ENCODE data around the gene PAPLN.
A peak's percentile ranks its signal among the peaks of the same experiment; 100 is the strongest.

Gene PAPLN

DNA sequence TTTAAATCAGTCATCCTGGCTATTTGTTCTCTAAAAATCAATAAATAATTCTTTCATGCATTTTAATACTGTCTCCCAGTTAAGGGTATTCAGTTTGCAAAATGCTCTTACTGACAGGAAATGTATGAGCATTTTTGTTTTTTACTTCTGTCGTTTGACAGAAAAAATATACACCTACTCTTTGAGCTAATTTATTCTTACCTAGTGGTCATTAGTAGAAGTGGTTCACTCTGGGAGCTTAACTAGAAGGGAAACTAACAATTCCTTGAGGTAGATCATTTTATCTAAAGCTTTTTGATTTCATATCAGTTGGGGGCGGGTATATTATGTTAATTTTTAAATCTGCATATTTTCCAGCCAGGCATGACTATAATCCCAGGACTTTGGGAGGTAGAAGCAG, 33.8 kb upstream of the PAPLN start:
- no peak for DNase-seq (ENCODE audit: low read depth)
- no peak overlapping the region for H3K4me3 ChIP-seq (ENCODE audit: low read depth, low read length)
- TF ChIP-seq CTCF (IDR thresholded peaks at IDR 0.05; ENCODE audit: low read depth, low read length) = no peak
- no peak for TF ChIP-seq MYC (IDR thresholded peaks at IDR 0.05; ENCODE audit: low read depth, low read length)
- no peak for TF ChIP-seq MAX (IDR thresholded peaks at IDR 0.05; ENCODE audit: low read depth, low read length)
- no peak for TF ChIP-seq POLR2A (IDR thresholded peaks at IDR 0.05; ENCODE audit: extremely low read depth, insufficient read length)

- TF ChIP-seq POLR2A (IDR thresholded peaks at IDR 0.05; ENCODE audit: extremely low read depth, insufficient read length) (no peak), CTCF (IDR thresholded peaks at IDR 0.05; ENCODE audit: low read depth, low read length) (no peak), MAX (IDR thresholded peaks at IDR 0.05; ENCODE audit: low read depth, low read length) (no peak), MYC (IDR thresholded peaks at IDR 0.05; ENCODE audit: low read depth, low read length) (no peak)
- no peak for DNase-seq (ENCODE audit: low read depth)
- no peak overlapping the region for H3K4me3 ChIP-seq (ENCODE audit: low read depth, low read length)
These were observed 29.7 kb upstream of the PAPLN start for GRCh38 chr14:73207615-73208014.

- peak; percentile 30 for DNase-seq (ENCODE audit: low read depth)
- H3K4me3 ChIP-seq (ENCODE audit: low read depth, low read length) = no peak overlapping the region
- TF ChIP-seq CTCF (IDR thresholded peaks at IDR 0.05; ENCODE audit: low read depth, low read length) = no peak
- TF ChIP-seq MAX (IDR thresholded peaks at IDR 0.05; ENCODE audit: low read depth, low read length) = no peak
- no peak for TF ChIP-seq MYC (IDR thresholded peaks at IDR 0.05; ENCODE audit: low read depth, low read length)
- no peak for TF ChIP-seq POLR2A (IDR thresholded peaks at IDR 0.05; ENCODE audit: extremely low read depth, insufficient read length)
These were observed 28.9 kb upstream of the PAPLN start for GRCh38 chr14:73208390-73208789.

GRCh38 chr14:73208846-73209245, 28.5 kb upstream of the PAPLN start:
- TF ChIP-seq MAX (IDR thresholded peaks at IDR 0.05; ENCODE audit: low read depth, low read length) = no peak
- TF ChIP-seq MYC (IDR thresholded peaks at IDR 0.05; ENCODE audit: low read depth, low read length) = no peak
- TF ChIP-seq POLR2A (IDR thresholded peaks at IDR 0.05; ENCODE audit: extremely low read depth, insufficient read length) = no peak
- no peak for TF ChIP-seq CTCF (IDR thresholded peaks at IDR 0.05; ENCODE audit: low read depth, low read length)
- H3K4me3 ChIP-seq (ENCODE audit: low read depth, low read length) = no peak overlapping the region
- no peak for DNase-seq (ENCODE audit: low read depth)

DNA sequence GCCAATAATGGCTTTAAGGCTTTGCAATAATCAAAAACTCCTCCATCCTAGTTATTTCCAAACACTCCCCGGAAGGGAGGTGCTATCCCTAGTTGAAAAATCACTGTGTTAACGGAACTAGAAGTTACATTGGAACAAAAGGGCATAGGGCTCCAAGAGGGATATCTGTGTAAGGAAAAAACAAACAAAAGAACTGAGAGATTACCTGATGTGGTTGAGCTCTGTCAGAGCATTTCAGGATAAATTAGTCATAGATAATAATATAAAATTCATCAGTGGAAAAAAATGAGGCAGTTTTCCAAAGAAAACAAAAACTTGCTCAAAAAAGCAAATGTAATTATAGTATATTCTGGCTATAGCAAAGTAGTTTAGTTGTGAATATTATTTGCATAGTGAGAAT, 27.4 kb upstream of the PAPLN start:
- no peak overlapping the region for H3K4me3 ChIP-seq (ENCODE audit: low read depth, low read length)
- TF ChIP-seq POLR2A (IDR thresholded peaks at IDR 0.05; ENCODE audit: extremely low read depth, insufficient read length) (no peak), MAX (IDR thresholded peaks at IDR 0.05; ENCODE audit: low read depth, low read length) (no peak), MYC (IDR thresholded peaks at IDR 0.05; ENCODE audit: low read depth, low read length) (no peak), CTCF (IDR thresholded peaks at IDR 0.05; ENCODE audit: low read depth, low read length) (no peak)
- no peak for DNase-seq (ENCODE audit: low read depth)

Data from NB4 (cell line).